Endothelial cell (in vitro differentiated cells): ENCODE measurements around the gene STX8. TPM values are rescaled to one million over a fixed set of nuclear protein-coding genes. Genes with fewer than 3 reads are reported as not detected.

Experiments
- DNase-seq: peaks from one replicate; pipeline ENCODE4 v3.0.0; 2021; ENCODE audit warnings: low spot score
- H3K27ac Mint-ChIP-seq: one replicate; pipeline ENCODE4 v1.8.0; 2021; ENCODE audit warnings: mixed read lengths, inconsistent platforms; ENCODE audit not compliant: unreplicated experiment
- H3K27me3 Mint-ChIP-seq: one replicate; pipeline ENCODE4 v1.8.0; 2021; ENCODE audit warnings: mild to moderate bottlenecking, moderate library complexity, mixed read lengths, inconsistent platforms; ENCODE audit not compliant: unreplicated experiment
- H3K36me3 Mint-ChIP-seq: one replicate; pipeline ENCODE4 v1.8.0; 2021; ENCODE audit warnings: mild to moderate bottlenecking, low read depth, mixed read lengths, inconsistent platforms; ENCODE audit not compliant: unreplicated experiment
- H3K4me1 Mint-ChIP-seq: one replicate; pipeline ENCODE4 v1.8.0; 2021; ENCODE audit warnings: mild to moderate bottlenecking, mixed read lengths, inconsistent platforms; ENCODE audit not compliant: unreplicated experiment
- H3K4me3 Mint-ChIP-seq: one replicate; pipeline ENCODE4 v1.8.0; 2021; ENCODE audit warnings: mild to moderate bottlenecking, mixed read lengths, inconsistent platforms; ENCODE audit not compliant: unreplicated experiment
- H3K9me3 Mint-ChIP-seq: one replicate; pipeline ENCODE4 v1.8.0; 2021; ENCODE audit warnings: mixed read lengths, inconsistent platforms; ENCODE audit not compliant: unreplicated experiment
- total RNA-seq: library from RNA; stranded (reverse); fragmentation: NEBNext Ultra II Directional; extraction: Animal tissue kit (Norgen Biotek cat#: 25700); gene quantifications from one replicate; pipeline ENCODE4 v1.2.1, GENCODE V29; 2021; ENCODE audit not compliant: unreplicated experiment
- TF ChIP-seq, protein P1 (sequence below): fragments of 200-600 bp; sonication (generic); IDR thresholded peaks from one replicate; pipeline ENCODE4 v1.5.0; 2021; ENCODE audit warnings: antibody characterized with exemption; ENCODE audit not compliant: unreplicated experiment

STX8 gene
- total RNA-seq, 1 donor from 2014 or later: 49.2 TPM

DNA sequence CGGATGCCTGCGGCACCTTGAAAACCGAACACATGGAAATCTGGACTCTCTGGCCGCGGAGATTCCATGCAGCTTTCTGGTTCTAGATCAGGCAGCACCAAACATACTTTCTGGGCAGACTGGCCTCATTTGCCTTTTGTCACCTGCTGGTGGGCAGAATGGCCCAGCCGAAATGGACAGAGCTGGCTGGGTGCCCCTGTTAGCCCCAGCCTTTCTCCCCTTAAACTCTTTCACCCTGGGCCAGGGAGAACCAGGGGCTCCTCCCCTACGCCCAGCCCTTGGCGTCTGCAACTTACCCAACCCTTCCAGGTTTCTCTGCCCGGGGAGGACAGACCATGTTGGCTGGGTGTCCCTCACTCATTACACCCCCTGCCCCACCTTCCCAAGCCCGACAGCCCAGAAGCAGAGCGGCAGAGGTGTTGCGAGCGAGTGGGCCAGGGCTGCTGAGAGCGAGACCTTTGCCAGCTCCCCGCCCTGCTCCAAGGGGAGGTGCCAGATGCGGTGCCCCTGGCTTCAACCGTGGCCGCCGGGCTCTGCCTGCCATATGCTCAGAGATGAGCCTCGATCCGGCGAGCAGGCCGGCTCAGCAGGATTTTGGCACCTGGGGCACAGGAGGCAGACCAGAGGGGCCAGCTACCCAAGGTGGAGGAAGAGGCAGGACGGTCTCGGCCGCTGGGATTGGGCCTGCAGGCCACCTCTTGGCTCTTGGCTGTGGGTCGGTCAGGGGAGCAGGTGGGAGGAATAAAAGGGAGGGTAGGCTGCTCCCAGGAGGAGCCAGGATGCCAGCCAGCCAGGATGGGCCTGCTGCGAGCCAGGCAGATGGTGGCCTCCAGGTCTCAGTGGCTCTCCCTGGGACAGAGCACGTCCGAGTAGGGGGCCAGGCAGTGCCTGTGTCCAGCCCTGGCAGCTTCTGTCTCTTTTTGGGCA is 363.0 kb downstream of the STX8 start:
- no peak overlapping the region for H3K27ac Mint-ChIP-seq
- DNase-seq: no peak
- H3K9me3 Mint-ChIP-seq: no peaks in the 10 kb centered on the region
- H3K4me3 Mint-ChIP-seq: no peak overlapping the region
- TF ChIP-seq, protein P1, sequence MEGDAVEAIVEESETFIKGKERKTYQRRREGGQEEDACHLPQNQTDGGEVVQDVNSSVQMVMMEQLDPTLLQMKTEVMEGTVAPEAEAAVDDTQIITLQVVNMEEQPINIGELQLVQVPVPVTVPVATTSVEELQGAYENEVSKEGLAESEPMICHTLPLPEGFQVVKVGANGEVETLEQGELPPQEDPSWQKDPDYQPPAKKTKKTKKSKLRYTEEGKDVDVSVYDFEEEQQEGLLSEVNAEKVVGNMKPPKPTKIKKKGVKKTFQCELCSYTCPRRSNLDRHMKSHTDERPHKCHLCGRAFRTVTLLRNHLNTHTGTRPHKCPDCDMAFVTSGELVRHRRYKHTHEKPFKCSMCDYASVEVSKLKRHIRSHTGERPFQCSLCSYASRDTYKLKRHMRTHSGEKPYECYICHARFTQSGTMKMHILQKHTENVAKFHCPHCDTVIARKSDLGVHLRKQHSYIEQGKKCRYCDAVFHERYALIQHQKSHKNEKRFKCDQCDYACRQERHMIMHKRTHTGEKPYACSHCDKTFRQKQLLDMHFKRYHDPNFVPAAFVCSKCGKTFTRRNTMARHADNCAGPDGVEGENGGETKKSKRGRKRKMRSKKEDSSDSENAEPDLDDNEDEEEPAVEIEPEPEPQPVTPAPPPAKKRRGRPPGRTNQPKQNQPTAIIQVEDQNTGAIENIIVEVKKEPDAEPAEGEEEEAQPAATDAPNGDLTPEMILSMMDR: no peak
- peaks cover 5% of the 10 kb centered on the region for H3K27me3 Mint-ChIP-seq
- H3K4me1 Mint-ChIP-seq: peaks cover 5% of the 10 kb centered on the region
- H3K36me3 Mint-ChIP-seq: peaks cover 6% of the 10 kb centered on the region

DNA sequence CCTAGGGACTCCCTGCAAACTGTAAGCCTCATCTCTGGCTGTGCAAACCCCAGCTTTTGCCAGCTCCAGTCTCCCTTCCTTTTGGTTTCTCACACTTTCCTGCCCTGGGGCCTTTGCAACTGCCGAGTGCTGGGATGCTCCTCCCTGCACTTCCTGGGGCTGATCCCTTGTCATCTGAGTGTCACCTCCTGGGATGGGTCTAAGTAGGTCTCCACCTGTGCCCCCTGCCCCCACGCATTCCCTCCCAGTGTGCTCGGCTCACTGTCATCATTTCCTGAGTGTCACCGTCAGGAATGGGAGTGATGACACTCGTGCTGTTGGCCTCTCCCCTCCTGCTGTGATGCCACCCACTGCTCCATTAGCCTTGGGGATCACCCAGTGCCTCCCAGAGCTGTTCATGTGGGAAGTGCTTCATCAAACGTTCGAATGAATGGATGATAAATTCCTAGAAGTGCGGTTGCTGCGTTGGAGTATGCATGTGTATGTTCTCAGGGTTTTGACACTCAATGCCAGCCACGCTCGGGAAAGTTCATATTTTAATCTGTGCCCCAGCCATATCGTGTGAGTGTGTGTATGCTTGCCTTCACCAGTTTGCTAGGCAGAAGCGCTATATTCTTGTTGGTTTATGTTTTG is 364.4 kb downstream of the STX8 start:
- Mint-ChIP-seq H3K36me3 (peaks cover 5% of the 10 kb centered on the region), H3K4me3 (no peak overlapping the region), H3K9me3 (no peaks in the 10 kb centered on the region), H3K27me3 (peaks cover 5% of the 10 kb centered on the region), H3K4me1 (peaks cover 5% of the 10 kb centered on the region), H3K27ac (no peak overlapping the region)
- no peak for DNase-seq
- TF ChIP-seq, protein P1: no peak

DNA sequence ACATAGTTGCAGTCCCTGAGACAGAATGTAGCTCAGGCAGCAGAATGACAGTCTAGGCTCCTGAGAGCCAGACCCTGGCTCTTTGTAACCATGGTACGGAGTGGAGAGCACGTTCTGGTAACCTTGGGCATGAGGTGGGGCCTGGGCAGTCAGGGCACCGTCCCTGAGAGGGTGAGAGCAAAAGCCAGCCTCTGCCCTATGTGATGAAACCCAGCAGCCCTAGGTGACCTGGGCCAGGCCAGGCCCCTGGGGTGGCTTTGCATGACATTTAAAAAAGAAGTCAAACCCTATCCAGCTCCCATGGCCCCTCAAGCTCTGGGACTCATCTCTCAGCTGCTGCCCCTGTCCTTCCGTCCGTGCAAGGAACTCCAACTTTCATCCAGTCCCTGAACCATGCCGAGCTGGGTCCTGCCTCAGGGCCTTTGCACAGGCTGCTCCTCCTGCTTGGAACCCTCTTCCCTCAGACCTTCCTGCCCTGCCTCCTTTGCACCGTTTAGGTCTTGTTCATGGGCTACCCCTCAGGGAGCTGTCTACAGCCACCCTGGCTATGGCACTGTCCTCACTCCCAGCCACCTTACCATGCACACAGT is 365.7 kb downstream of the STX8 start:
- Mint-ChIP-seq H3K4me1 (peaks cover 8% of the 10 kb centered on the region), H3K27ac (no peak overlapping the region), H3K9me3 (no peaks in the 10 kb centered on the region), H3K27me3 (peaks cover 5% of the 10 kb centered on the region), H3K4me3 (no peak overlapping the region), H3K36me3 (peaks cover 3% of the 10 kb centered on the region)
- TF ChIP-seq, protein P1: no peak
- DNase-seq: no peak

DNA sequence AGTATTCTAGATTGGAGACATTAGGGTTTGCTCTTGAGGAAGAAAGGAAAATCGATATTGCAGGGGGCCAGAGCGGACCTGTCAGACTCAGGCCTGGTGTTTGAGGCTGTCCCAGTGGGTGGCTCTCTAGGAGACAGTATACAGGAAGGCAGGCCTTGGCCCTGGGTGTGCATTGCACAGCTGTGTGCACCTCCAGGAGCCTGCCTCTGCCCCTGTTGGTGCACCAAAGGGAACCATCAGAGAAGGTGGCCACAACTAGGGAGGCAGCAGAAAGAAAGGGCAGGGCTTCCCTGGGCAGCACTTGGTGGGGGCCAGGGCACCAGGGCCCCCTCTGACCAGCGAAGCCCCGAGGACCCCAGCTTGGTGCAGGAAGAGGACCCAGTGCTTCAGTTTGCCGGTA is 366.3 kb downstream of the STX8 start:
- no peaks in the 10 kb centered on the region for H3K9me3 Mint-ChIP-seq
- H3K27ac Mint-ChIP-seq: no peak overlapping the region
- peaks cover 8% of the 10 kb centered on the region for H3K27me3 Mint-ChIP-seq
- peaks cover 11% of the 10 kb centered on the region for H3K4me1 Mint-ChIP-seq
- H3K36me3 Mint-ChIP-seq: peaks cover 3% of the 10 kb centered on the region
- DNase-seq: no peak
- H3K4me3 Mint-ChIP-seq: no peak overlapping the region
- TF ChIP-seq, protein P1: no peak
